ENCODE data around the gene SDHB.

DNA sequence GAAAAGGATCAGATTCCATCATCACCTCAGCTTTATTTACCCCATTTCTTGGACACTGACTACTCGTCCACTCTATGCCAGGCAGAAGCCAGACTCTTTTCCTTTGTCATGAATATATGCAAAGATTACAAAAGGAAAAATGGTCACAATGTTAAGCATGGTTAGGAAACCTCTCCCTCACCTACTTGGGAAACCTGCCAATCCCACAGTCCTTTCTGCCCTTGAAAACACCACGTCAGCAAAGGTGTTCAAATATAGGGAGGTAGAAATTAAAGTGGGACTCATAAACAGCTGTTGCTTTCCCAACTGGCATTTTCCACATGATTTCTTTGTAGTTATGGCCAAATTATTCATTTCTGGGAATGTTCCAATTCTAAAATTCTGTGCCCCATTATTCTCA, 25.9 kb downstream of the SDHB start:
- TF ChIP-seq, protein P1, sequence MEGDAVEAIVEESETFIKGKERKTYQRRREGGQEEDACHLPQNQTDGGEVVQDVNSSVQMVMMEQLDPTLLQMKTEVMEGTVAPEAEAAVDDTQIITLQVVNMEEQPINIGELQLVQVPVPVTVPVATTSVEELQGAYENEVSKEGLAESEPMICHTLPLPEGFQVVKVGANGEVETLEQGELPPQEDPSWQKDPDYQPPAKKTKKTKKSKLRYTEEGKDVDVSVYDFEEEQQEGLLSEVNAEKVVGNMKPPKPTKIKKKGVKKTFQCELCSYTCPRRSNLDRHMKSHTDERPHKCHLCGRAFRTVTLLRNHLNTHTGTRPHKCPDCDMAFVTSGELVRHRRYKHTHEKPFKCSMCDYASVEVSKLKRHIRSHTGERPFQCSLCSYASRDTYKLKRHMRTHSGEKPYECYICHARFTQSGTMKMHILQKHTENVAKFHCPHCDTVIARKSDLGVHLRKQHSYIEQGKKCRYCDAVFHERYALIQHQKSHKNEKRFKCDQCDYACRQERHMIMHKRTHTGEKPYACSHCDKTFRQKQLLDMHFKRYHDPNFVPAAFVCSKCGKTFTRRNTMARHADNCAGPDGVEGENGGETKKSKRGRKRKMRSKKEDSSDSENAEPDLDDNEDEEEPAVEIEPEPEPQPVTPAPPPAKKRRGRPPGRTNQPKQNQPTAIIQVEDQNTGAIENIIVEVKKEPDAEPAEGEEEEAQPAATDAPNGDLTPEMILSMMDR (IDR thresholded peaks at IDR 0.05) = no peak
- TF ChIP-seq POLR2AphosphoS5 (IDR thresholded peaks at IDR 0.05; ENCODE audit: low read depth, low read length) = no peak
